ENCODE results near the gene CFAP251. TPM values are rescaled to one million over a fixed set of nuclear protein-coding genes. Genes with fewer than 3 reads are reported as not detected.

Gene CFAP251
- total RNA-seq, 1 experiment from 2014 or later: 0.81 TPM

DNA sequence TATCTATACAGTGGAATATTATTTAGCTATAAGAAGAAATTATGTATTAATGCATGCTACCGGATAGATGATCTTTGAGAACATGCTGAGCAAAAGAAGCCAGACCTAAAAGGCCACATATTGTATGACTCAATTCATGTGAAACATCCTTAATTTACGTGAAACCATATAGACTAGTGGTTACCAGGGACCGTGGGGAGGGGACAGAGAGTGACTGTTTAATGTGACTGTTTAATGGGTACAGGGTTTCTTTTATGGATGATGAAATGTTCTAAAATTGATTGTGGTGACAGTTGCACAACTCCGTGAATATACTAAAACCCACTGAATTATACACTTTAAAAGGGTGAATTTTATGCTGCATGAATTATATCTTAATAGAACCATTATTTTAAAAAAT is 94.7 kb downstream of the CFAP251 start:
- Mint-ChIP-seq H3K27me3 (ENCODE audit: low read depth) (no peaks in the 10 kb centered on the region), H3K4me3 (no peak overlapping the region), H3K27ac (no peak overlapping the region), H3K36me3 (ENCODE audit: insufficient read depth in 1 of 3, low read depth in 3 of 3) (0 out of 7 replicates have a peak, but pooled peaks cover 0 to 2% (median 0%) of the 10 kb centered on the region in 3 experiments), H3K9me3 (no peaks in the 10 kb centered on the region), H3K4me1 (peaks cover 0 to 2% of the 10 kb centered on the region in 2 experiments; a peak in 1 of 4 replicates)
- Histone ChIP-seq H4K8ac (replicated peaks; ENCODE audit: insufficient read length, low read depth, low read length) (no peak overlapping the region), H3K4me2 (ENCODE audit: insufficient read depth, insufficient read length, low read length) (no peak overlapping the region), H3K79me2 (ENCODE audit: insufficient read depth, low read length) (no peaks in the 10 kb centered on the region), H3T11ph (ENCODE audit: low read length) (no peak overlapping the region), H2BK15ac (ENCODE audit: low read depth, low read length) (no peak overlapping the region), H3K27me3 (ENCODE audit: insufficient read depth, low read length) (no peaks in the 10 kb centered on the region), H4K5ac (ENCODE audit: insufficient read length, low read depth, low read length) (no peak overlapping the region), H3K79me1 (ENCODE audit: insufficient read depth, low read depth, low read length, poor library complexity, severe bottlenecking) (no peaks in the 10 kb centered on the region), H3K9ac (ENCODE audit: extremely low read depth, insufficient read length, low read length) (no peak overlapping the region), H2BK120ac (ENCODE audit: low read depth, low read length, poor library complexity, severe bottlenecking) (no peak overlapping the region), H3K14ac (ENCODE audit: insufficient read depth, low read length) (no peak overlapping the region), H2BK20ac (ENCODE audit: low read depth, low read length, poor library complexity, severe bottlenecking) (no peak overlapping the region), H3K9me3 (ENCODE audit: control insufficient read depth, low read depth, low read length) (no peaks in the 10 kb centered on the region), H3K27ac (ENCODE audit: insufficient read length, low read depth, low read length) (no peak overlapping the region), H4K20me1 (ENCODE audit: control insufficient read depth, insufficient read depth, insufficient read length) (no peaks in the 10 kb centered on the region), H3K4ac (ENCODE audit: low read depth, low read length) (no peak overlapping the region), H4K91ac (ENCODE audit: insufficient read length, low read depth, low read length) (no peak overlapping the region), H3K18ac (ENCODE audit: insufficient read length, low read depth, low read length) (no peak overlapping the region), H3K23me2 (ENCODE audit: insufficient read length, low read depth, low read length, poor library complexity, severe bottlenecking) (no peaks in the 10 kb centered on the region), H3K4me1 (ENCODE audit: insufficient read depth, low read length) (no peaks in the 10 kb centered on the region), H2AK5ac (ENCODE audit: insufficient read length, low read length) (no peak overlapping the region), H2BK12ac (ENCODE audit: insufficient read length, low read depth, low read length) (no peak overlapping the region), H2AFZ (ENCODE audit: low read length) (no peak overlapping the region), H3K23ac (ENCODE audit: insufficient read length, low read depth, low read length) (no peak overlapping the region), H2BK5ac (ENCODE audit: insufficient read length, low read length) (no peak overlapping the region), H3K56ac (ENCODE audit: insufficient read length, low read depth, low read length) (no peak overlapping the region)
- WGBS (ENCODE audit: extremely low coverage, insufficient read length, low lambda C conversion rate): no CpG with 5 or more reads among the region's 4 CpGs
- no peak for DNase-seq
- TF ChIP-seq, protein P1, sequence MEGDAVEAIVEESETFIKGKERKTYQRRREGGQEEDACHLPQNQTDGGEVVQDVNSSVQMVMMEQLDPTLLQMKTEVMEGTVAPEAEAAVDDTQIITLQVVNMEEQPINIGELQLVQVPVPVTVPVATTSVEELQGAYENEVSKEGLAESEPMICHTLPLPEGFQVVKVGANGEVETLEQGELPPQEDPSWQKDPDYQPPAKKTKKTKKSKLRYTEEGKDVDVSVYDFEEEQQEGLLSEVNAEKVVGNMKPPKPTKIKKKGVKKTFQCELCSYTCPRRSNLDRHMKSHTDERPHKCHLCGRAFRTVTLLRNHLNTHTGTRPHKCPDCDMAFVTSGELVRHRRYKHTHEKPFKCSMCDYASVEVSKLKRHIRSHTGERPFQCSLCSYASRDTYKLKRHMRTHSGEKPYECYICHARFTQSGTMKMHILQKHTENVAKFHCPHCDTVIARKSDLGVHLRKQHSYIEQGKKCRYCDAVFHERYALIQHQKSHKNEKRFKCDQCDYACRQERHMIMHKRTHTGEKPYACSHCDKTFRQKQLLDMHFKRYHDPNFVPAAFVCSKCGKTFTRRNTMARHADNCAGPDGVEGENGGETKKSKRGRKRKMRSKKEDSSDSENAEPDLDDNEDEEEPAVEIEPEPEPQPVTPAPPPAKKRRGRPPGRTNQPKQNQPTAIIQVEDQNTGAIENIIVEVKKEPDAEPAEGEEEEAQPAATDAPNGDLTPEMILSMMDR (conservative IDR thresholded peaks at IDR 0.05): no peak

All from H9 (cell line).